Measurements from ENCODE around the gene NBAS.
"Not testable (repeated sequence)": the region's sequence is repeated elsewhere in the genome, so short reads cannot be mapped to it uniquely, and the experiment has no call there.

Gene NBAS

GRCh38 chr2:15325296-15325695 is 235.8 kb downstream of the NBAS start:
- FAIRE-seq = no peak
- no peak for DNase-seq (ENCODE audit: insufficient read length, low spot score)

GRCh38 chr2:15323227-15323626 is 237.9 kb downstream of the NBAS start:
- DNase-seq (ENCODE audit: insufficient read length, low spot score) (no peak), FAIRE-seq (no peak)

GRCh38 chr2:15321481-15321880 is 239.7 kb downstream of the NBAS start:
- FAIRE-seq; DNase-seq (ENCODE audit: insufficient read length, low spot score): not testable (repeated sequence)

- no peak for FAIRE-seq
- no peak for DNase-seq (ENCODE audit: insufficient read length, low spot score)
Measured at GRCh38 chr2:15316370-15316814, 244.7 kb downstream of the NBAS start.

- DNase-seq (ENCODE audit: insufficient read length, low spot score) = no peak
- FAIRE-seq = no peak
Measured at GRCh38 chr2:15315411-15315810, 245.7 kb downstream of the NBAS start.

GRCh38 chr2:15313657-15314056 is 247.5 kb downstream of the NBAS start:
- DNase-seq (ENCODE audit: insufficient read length, low spot score) (no peak), FAIRE-seq (peak; percentile 73)

GRCh38 chr2:15311926-15312325 is 249.2 kb downstream of the NBAS start:
- DNase-seq (ENCODE audit: insufficient read length, low spot score) (no peak), FAIRE-seq (no peak)

- FAIRE-seq (peak; percentile 91), DNase-seq (ENCODE audit: insufficient read length, low spot score) (no peak)
Measured at GRCh38 chr2:15311201-15311907, 249.8 kb downstream of the NBAS start.

GRCh38 chr2:15307526-15307925 is 253.6 kb downstream of the NBAS start:
- no peak for DNase-seq (ENCODE audit: insufficient read length, low spot score)

GRCh38 chr2:15306706-15307105 is 254.4 kb downstream of the NBAS start:
- no peak for FAIRE-seq
- no peak for DNase-seq (ENCODE audit: insufficient read length, low spot score)

More at GRCh38 chr2:15307526-15307925, 253.6 kb downstream of the NBAS start:
- FAIRE-seq = no peak

- DNase-seq (ENCODE audit: insufficient read length, low spot score) (no peak), FAIRE-seq (no peak)
Measured at GRCh38 chr2:15303874-15304273, 257.3 kb downstream of the NBAS start.

- FAIRE-seq (no peak), DNase-seq (ENCODE audit: insufficient read length, low spot score) (no peak)
Measured at GRCh38 chr2:15302154-15302553, 259.0 kb downstream of the NBAS start.

- FAIRE-seq = no peak
- no peak for DNase-seq (ENCODE audit: insufficient read length, low spot score)
Measured at GRCh38 chr2:15300624-15301573, 260.2 kb downstream of the NBAS start.

- FAIRE-seq = no peak
- no peak for DNase-seq (ENCODE audit: insufficient read length, low spot score)
Measured at GRCh38 chr2:15299904-15300520, 261.1 kb downstream of the NBAS start.

- FAIRE-seq = no peak
- DNase-seq (ENCODE audit: insufficient read length, low spot score) = no peak
Measured at GRCh38 chr2:15298770-15299169, 262.4 kb downstream of the NBAS start.

GRCh38 chr2:15293262-15293937 is 267.7 kb downstream of the NBAS start:
- DNase-seq (ENCODE audit: insufficient read length, low spot score) = no peak
- peak; percentile 64 for FAIRE-seq

GRCh38 chr2:15287447-15288184 is 273.5 kb downstream of the NBAS start:
- DNase-seq (ENCODE audit: insufficient read length, low spot score) = no peak
- no peak for FAIRE-seq

- DNase-seq (ENCODE audit: insufficient read length, low spot score) = no peak
- no peak for FAIRE-seq
Measured at GRCh38 chr2:15284614-15285013, 276.5 kb downstream of the NBAS start.

- FAIRE-seq (no peak), DNase-seq (ENCODE audit: insufficient read length, low spot score) (no peak)
Measured at GRCh38 chr2:15281681-15282080, 279.5 kb downstream of the NBAS start.
